NCI-H748 (cell line): ENCODE results near the gene POLR3C.
"Not testable (repeated sequence)": the region's sequence is repeated elsewhere in the genome, so short reads cannot be mapped to it uniquely, and the experiment has no call there.

ENCODE experiments used
- DNase-seq: peaks from one replicate; lab custom pipeline; 2025; ENCODE audit not compliant: unreplicated experiment; lab: John Stamatoyannopoulos, UW

POLR3C gene

GRCh38 chr1:145823565-145824498 lies at the start of gene POLR3C, which contains the start of gene RNF115:
TSS of gene POLR3C (plus strand) at chr1:145824200. CDS start at chr1:145825777, 1,577 bp downstream.
TSS of gene RNF115 (minus strand) at chr1:145824095. CDS start at chr1:145823873, 222 bp downstream.
- peak; percentile 95 for DNase-seq

- DNase-seq: no peak
Measured at GRCh38 chr1:145777357-145778145, 46.4 kb upstream of the POLR3C start.

GRCh38 chr1:145778146-145778540 lies 45.9 kb upstream of the POLR3C start:
- no peak for DNase-seq

GRCh38 chr1:145782272-145783099 lies 41.5 kb upstream of the POLR3C start:
- no peak for DNase-seq

GRCh38 chr1:145784409-145784808 lies 39.6 kb upstream of the POLR3C start:
- DNase-seq: no peak

- DNase-seq: no peak
Measured at GRCh38 chr1:145785547-145785946, 38.5 kb upstream of the POLR3C start.

GRCh38 chr1:145786271-145786670 lies 37.7 kb upstream of the POLR3C start:
- DNase-seq: no peak

GRCh38 chr1:145788580-145788979 lies 35.4 kb upstream of the POLR3C start:
- DNase-seq: no peak

- DNase-seq: not testable (repeated sequence)
Measured at GRCh38 chr1:145791860-145792259, 32.1 kb upstream of the POLR3C start.

GRCh38 chr1:145792484-145792883 lies 31.5 kb upstream of the POLR3C start:
- DNase-seq: no peak

GRCh38 chr1:145795257-145795881 lies 28.6 kb upstream of the POLR3C start:
- DNase-seq: no peak

- DNase-seq: no peak
Measured at GRCh38 chr1:145796753-145797152, 27.2 kb upstream of the POLR3C start.

- DNase-seq: no peak
Measured at GRCh38 chr1:145799806-145800205, 24.2 kb upstream of the POLR3C start.

- DNase-seq: no peak
Measured at GRCh38 chr1:145804235-145805045, 19.6 kb upstream of the POLR3C start.

- DNase-seq: no peak
Measured at GRCh38 chr1:145805057-145805456, 18.9 kb upstream of the POLR3C start.

GRCh38 chr1:145806408-145806807 lies 17.6 kb upstream of the POLR3C start:
- no peak for DNase-seq

GRCh38 chr1:145806844-145807243 lies 17.2 kb upstream of the POLR3C start:
- DNase-seq: no peak

GRCh38 chr1:145812977-145813810 lies 10.8 kb upstream of the POLR3C start:
- DNase-seq: not testable (repeated sequence)

- not testable (repeated sequence) for DNase-seq
Measured at GRCh38 chr1:145818095-145818494, 5.9 kb upstream of the POLR3C start.
